GM21381 (cell line): ENCODE data around the gene CHST11.
A peak's percentile ranks its signal among the peaks of the same experiment; 100 is the strongest.

ENCODE experiments used
- ATAC-seq: cut with Tn5 transposase; IDR thresholded peaks from one replicate; pipeline ENCODE4 v1.9.1; 2021; ENCODE audit warnings: mild to moderate bottlenecking, moderate library complexity; ENCODE audit not compliant: unreplicated experiment

CHST11 gene

GRCh38 chr12:104501660-104502059, 44.9 kb downstream of the CHST11 start:
- ATAC-seq: no peak

- ATAC-seq: no peak
These were observed 45.5 kb downstream of the CHST11 start for GRCh38 chr12:104502217-104502616.

GRCh38 chr12:104502638-104503037, 45.9 kb downstream of the CHST11 start:
- ATAC-seq: no peak

GRCh38 chr12:104503191-104503590, 46.4 kb downstream of the CHST11 start:
- ATAC-seq: no peak

GRCh38 chr12:104504146-104504545, 47.4 kb downstream of the CHST11 start:
- no peak for ATAC-seq

- peak; percentile 91 for ATAC-seq
These were observed 48.5 kb downstream of the CHST11 start for GRCh38 chr12:104505095-104505818.

GRCh38 chr12:104506676-104507401, 50.1 kb downstream of the CHST11 start:
- no peak for ATAC-seq

GRCh38 chr12:104507672-104508071, 50.9 kb downstream of the CHST11 start:
- no peak for ATAC-seq

GRCh38 chr12:104508752-104509446, 52.2 kb downstream of the CHST11 start:
- no peak for ATAC-seq

GRCh38 chr12:104510145-104510872, 53.6 kb downstream of the CHST11 start:
- ATAC-seq: no peak

GRCh38 chr12:104510873-104511440, 54.2 kb downstream of the CHST11 start:
- no peak for ATAC-seq

- ATAC-seq: no peak
These were observed 56.9 kb downstream of the CHST11 start for GRCh38 chr12:104513681-104514080.

GRCh38 chr12:104514092-104514810, 57.5 kb downstream of the CHST11 start:
- ATAC-seq: no peak

GRCh38 chr12:104515899-104516298, 59.2 kb downstream of the CHST11 start:
- no peak for ATAC-seq

GRCh38 chr12:104516821-104517220, 60.1 kb downstream of the CHST11 start:
- ATAC-seq: no peak

GRCh38 chr12:104517880-104518279, 61.1 kb downstream of the CHST11 start:
- ATAC-seq: no peak

GRCh38 chr12:104519190-104520019, 62.7 kb downstream of the CHST11 start:
- no peak for ATAC-seq

- ATAC-seq: no peak
These were observed 63.6 kb downstream of the CHST11 start for GRCh38 chr12:104520242-104520900.

- no peak for ATAC-seq
These were observed 65.0 kb downstream of the CHST11 start for GRCh38 chr12:104521731-104522130.
